ENCODE measurements around the gene ARHGAP26. TPM values are rescaled to one million over a fixed set of nuclear protein-coding genes. Genes with fewer than 3 reads are reported as not detected.

The ARHGAP26 gene
- polyA plus RNA-seq, 4 donors: 7.9 to 13.5 (median 12.0) TPM

GRCh38 chr5:142808878-142809598 lies 38.9 kb downstream of the ARHGAP26 start:
- DNase-seq (ENCODE audit: low read depth in 4 of 4, low spot score in 2 of 4): no peak

GRCh38 chr5:142810081-142810480 lies 39.9 kb downstream of the ARHGAP26 start:
- no peak for DNase-seq (ENCODE audit: low read depth in 4 of 4, low spot score in 2 of 4)

GRCh38 chr5:142810743-142811290 lies 40.6 kb downstream of the ARHGAP26 start:
- no peak for DNase-seq (ENCODE audit: low read depth in 4 of 4, low spot score in 2 of 4)

- no peak for DNase-seq (ENCODE audit: low read depth in 4 of 4, low spot score in 2 of 4)
These were observed 41.8 kb downstream of the ARHGAP26 start for GRCh38 chr5:142811866-142812557.

- DNase-seq (ENCODE audit: low read depth in 4 of 4, low spot score in 2 of 4): no peak
These were observed 43.0 kb downstream of the ARHGAP26 start for GRCh38 chr5:142813220-142813619.

- no peak for DNase-seq (ENCODE audit: low read depth in 4 of 4, low spot score in 2 of 4)
These were observed 43.9 kb downstream of the ARHGAP26 start for GRCh38 chr5:142814122-142814521.

GRCh38 chr5:142815469-142815868 lies 45.3 kb downstream of the ARHGAP26 start:
- DNase-seq (ENCODE audit: low read depth in 4 of 4, low spot score in 2 of 4): no peak

- DNase-seq (ENCODE audit: low read depth in 4 of 4, low spot score in 2 of 4): no peak
These were observed 46.6 kb downstream of the ARHGAP26 start for GRCh38 chr5:142816531-142817430.

- no peak for DNase-seq (ENCODE audit: low read depth in 4 of 4, low spot score in 2 of 4)
These were observed 47.8 kb downstream of the ARHGAP26 start for GRCh38 chr5:142817949-142818431.

GRCh38 chr5:142819292-142819691 lies 49.1 kb downstream of the ARHGAP26 start:
- DNase-seq (ENCODE audit: low read depth in 4 of 4, low spot score in 2 of 4): no peak

GRCh38 chr5:142819825-142820224 lies 49.6 kb downstream of the ARHGAP26 start:
- no peak for DNase-seq (ENCODE audit: low read depth in 4 of 4, low spot score in 2 of 4)

- DNase-seq (ENCODE audit: low read depth in 4 of 4, low spot score in 2 of 4): no peak
These were observed 50.3 kb downstream of the ARHGAP26 start for GRCh38 chr5:142820447-142820846.

GRCh38 chr5:142821034-142821732 lies 51.0 kb downstream of the ARHGAP26 start:
- no peak for DNase-seq (ENCODE audit: low read depth in 4 of 4, low spot score in 2 of 4)

- DNase-seq (ENCODE audit: low read depth in 4 of 4, low spot score in 2 of 4): no peak
These were observed 51.7 kb downstream of the ARHGAP26 start for GRCh38 chr5:142821733-142822487.

GRCh38 chr5:142823126-142823525 lies 52.9 kb downstream of the ARHGAP26 start:
- no peak for DNase-seq (ENCODE audit: low read depth in 4 of 4, low spot score in 2 of 4)

GRCh38 chr5:142823806-142824205 lies 53.6 kb downstream of the ARHGAP26 start:
- no peak for DNase-seq (ENCODE audit: low read depth in 4 of 4, low spot score in 2 of 4)

GRCh38 chr5:142824391-142824790 lies 54.2 kb downstream of the ARHGAP26 start:
- DNase-seq (ENCODE audit: low read depth in 4 of 4, low spot score in 2 of 4): no peak

GRCh38 chr5:142825378-142826089 lies 55.4 kb downstream of the ARHGAP26 start:
- DNase-seq (ENCODE audit: low read depth in 4 of 4, low spot score in 2 of 4): no peak

- no peak for DNase-seq (ENCODE audit: low read depth in 4 of 4, low spot score in 2 of 4)
These were observed 55.9 kb downstream of the ARHGAP26 start for GRCh38 chr5:142826093-142826492.

All from left renal cortex interstitium (tissue), 4 donors.